Ishikawa (cell line): Measurements from ENCODE around the gene FBRSL1.

Experiments
- CEBPB ChIP-seq: IDR thresholded peaks from 2 replicates; pipeline ENCODE4 v1.6.1; 2012
- CREB1 ChIP-seq: IDR thresholded peaks from 2 replicates; pipeline ENCODE4 v1.6.1; 2012; ENCODE audit warnings: low read depth
- EGR1 ChIP-seq: IDR thresholded peaks from 2 replicates; pipeline ENCODE4 v1.6.1; 2012
- EP300 ChIP-seq: IDR thresholded peaks from 2 replicates; pipeline ENCODE4 v1.6.1; 2012; ENCODE audit warnings: borderline replicate concordance
- FOXM1 ChIP-seq: IDR thresholded peaks from 2 replicates; pipeline ENCODE4 v1.6.1; 2012; ENCODE audit warnings: low read depth, borderline replicate concordance
- MAX ChIP-seq: IDR thresholded peaks from 2 replicates; pipeline ENCODE4 v1.6.1; 2012
- NFIC ChIP-seq: IDR thresholded peaks from 2 replicates; pipeline ENCODE4 v1.6.1; 2012
- RAD21 ChIP-seq: IDR thresholded peaks from 2 replicates; pipeline ENCODE4 v1.6.1; 2012; ENCODE audit warnings: low read depth
- REST ChIP-seq: IDR thresholded peaks from 2 replicates; pipeline ENCODE4 v1.6.1; 2012; ENCODE audit warnings: low read depth, mild to moderate bottlenecking
- TAF1 ChIP-seq: IDR thresholded peaks from 2 replicates; pipeline ENCODE4 v1.6.1; 2012; ENCODE audit warnings: low read depth, mild to moderate bottlenecking
- TCF12 ChIP-seq: IDR thresholded peaks from 2 replicates; pipeline ENCODE4 v1.6.1; 2012; ENCODE audit warnings: low read depth
- TEAD4 ChIP-seq: IDR thresholded peaks from 2 replicates; pipeline ENCODE4 v1.6.1; 2012
- YY1 ChIP-seq: IDR thresholded peaks from 2 replicates; pipeline ENCODE4 v1.6.1; 2012; ENCODE audit warnings: low read depth
- ZBTB7A ChIP-seq: IDR thresholded peaks from 2 replicates; pipeline ENCODE4 v1.6.1; 2012; ENCODE audit warnings: low read depth
- TF ChIP-seq, protein P1 (sequence below): IDR thresholded peaks from 2 replicates; pipeline ENCODE4 v1.6.1; 2012

The FBRSL1 gene

GRCh38 chr12:132480623-132481132 is 9.3 kb upstream of the FBRSL1 start:
- no peak for TF ChIP-seq FOXM1

GRCh38 chr12:132481345-132481744 is 8.6 kb upstream of the FBRSL1 start:
- TF ChIP-seq, protein P1, sequence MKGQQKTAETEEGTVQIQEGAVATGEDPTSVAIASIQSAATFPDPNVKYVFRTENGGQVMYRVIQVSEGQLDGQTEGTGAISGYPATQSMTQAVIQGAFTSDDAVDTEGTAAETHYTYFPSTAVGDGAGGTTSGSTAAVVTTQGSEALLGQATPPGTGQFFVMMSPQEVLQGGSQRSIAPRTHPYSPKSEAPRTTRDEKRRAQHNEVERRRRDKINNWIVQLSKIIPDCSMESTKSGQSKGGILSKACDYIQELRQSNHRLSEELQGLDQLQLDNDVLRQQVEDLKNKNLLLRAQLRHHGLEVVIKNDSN: no peak
- no peak for TF ChIP-seq EGR1
- no peak for TF ChIP-seq MAX
- TF ChIP-seq CREB1: no peak
- no peak for TF ChIP-seq NFIC
- no peak for TF ChIP-seq TCF12
- TF ChIP-seq EP300: no peak
- TF ChIP-seq TAF1: no peak
- no peak for TF ChIP-seq CEBPB

GRCh38 chr12:132481771-132482745 is 7.9 kb upstream of the FBRSL1 start:
- TF ChIP-seq CEBPB: no peak

DNA sequence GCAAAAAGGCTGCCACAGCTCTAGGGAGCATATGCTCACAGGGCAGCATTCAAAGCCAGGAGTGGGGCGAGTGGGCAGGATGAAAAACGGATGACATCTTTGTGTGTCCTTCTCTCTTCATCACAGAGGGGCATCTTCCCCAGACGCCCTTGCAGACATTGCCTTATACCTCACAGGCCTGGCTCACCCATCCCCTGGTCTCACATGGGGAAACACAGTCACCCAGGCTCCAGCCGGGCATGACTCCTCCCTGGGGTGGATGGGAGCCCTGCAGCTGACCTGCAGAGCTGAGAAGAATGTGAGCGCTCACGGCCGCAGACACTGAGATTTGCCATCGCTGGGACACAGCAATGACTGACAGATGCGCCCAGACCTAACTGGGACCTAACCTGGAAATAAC is 7.2 kb upstream of the FBRSL1 start:
- TF ChIP-seq, protein P1: no peak
- TF ChIP-seq ZBTB7A (no peak), REST (no peak), YY1 (no peak), CREB1 (no peak), FOXM1 (no peak), MAX (no peak), RAD21 (no peak), TAF1 (no peak), TEAD4 (no peak), EGR1 (no peak), NFIC (no peak), EP300 (no peak), TCF12 (no peak), CEBPB (no peak)

- TF ChIP-seq, protein P1: no peak
- TF ChIP-seq MAX (no peak), EGR1 (no peak), CEBPB (no peak), RAD21 (no peak), NFIC (no peak)
Observed at GRCh38 chr12:132483208-132483607, 6.7 kb upstream of the FBRSL1 start.

GRCh38 chr12:132483612-132484011 is 6.3 kb upstream of the FBRSL1 start:
- TF ChIP-seq NFIC: no peak
- TF ChIP-seq, protein P1: no peak
- TF ChIP-seq FOXM1: no peak
- TF ChIP-seq CREB1: no peak

DNA sequence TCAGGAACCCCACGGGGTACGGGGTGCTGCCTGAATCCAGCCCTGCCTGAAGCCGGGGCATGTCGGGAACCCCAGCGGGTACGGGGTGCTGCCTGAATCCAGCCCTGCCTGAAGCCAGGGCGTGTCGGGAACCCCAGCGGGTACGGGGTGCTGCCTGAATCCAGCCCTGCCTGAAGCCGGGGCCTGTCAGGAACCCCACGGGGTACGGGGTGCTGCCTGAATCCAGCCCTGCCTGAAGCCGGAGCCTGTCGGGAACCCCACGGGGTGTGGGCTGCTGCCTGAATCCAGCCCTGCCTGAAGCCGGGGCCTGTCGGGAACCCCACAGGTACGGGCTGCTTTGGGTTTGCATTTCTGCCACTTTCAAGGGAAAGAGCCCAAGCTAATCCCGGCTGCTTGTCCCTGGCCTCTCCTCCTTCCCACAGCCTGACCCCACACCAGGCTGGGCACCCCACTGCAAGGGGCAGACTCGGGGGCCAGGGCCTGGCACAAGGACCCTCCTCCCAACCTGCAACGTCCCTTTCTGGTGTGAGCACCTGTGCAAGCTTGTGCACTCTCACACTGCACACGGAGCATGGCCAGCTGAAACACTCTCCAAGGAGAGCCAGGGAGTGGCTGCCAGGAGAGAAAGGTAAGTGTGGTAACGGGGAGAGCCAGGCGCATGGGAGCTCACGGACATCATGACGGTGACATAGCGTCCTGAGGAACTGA is 5.6 kb upstream of the FBRSL1 start:
- TF ChIP-seq NFIC (no peak), TAF1 (no peak), TCF12 (no peak), MAX (no peak), YY1 (no peak), ZBTB7A (no peak), EGR1 (no peak), EP300 (no peak), CEBPB (no peak), CREB1 (no peak), RAD21 (no peak), TEAD4 (no peak), REST (no peak), FOXM1 (no peak)
- TF ChIP-seq, protein P1: no peak
